ENCODE measurements around the gene KTI12. TPM values are rescaled to one million over a fixed set of nuclear protein-coding genes. Genes with fewer than 3 reads are reported as not detected.
"Not testable (repeated sequence)": the region's sequence is repeated elsewhere in the genome, so short reads cannot be mapped to it uniquely, and the experiment has no call there.

Gene KTI12
- total RNA-seq = 10 to 100 TPM; 13.4 to 14.0 TPM

- peak within 1 kb of the TSS; percentile 94 for H3K27ac Mint-ChIP-seq
- peaks cover 37% of the 10 kb centered on the region for H3K36me3 Mint-ChIP-seq (ENCODE audit: low read depth)
- no peaks in the 10 kb centered on the region for H3K27me3 Mint-ChIP-seq
- intact Hi-C loops (cut with micrococcal nuclease) = no loop called here
- DNase-seq = peak; percentile 93
- H3K4me3 Mint-ChIP-seq = peak within 1 kb of the TSS; percentile 91
- TF ChIP-seq CTCF (IDR thresholded peaks at IDR 0.05) = no peak
- CTCF ChIA-PET = interaction anchor here (0.8 to 2.0 kb wide), 2 partner anchors 20 to 136 kb away, joined by 3 to 4 read pairs; no protein-coding TSS in a partner anchor
- POLR2A ChIA-PET = interaction anchor here (0.6 to 3.8 kb wide), 11 partner anchors 10 to 171 kb away, joined by 3 to 24 read pairs (median 4); partner anchors contain the start of genes BTF3L4, TXNDC12 and ZFYVE9
- H3K9me3 Mint-ChIP-seq = no peaks in the 10 kb centered on the region
- ATAC-seq = peak; percentile 96
- H3K4me1 Mint-ChIP-seq (ENCODE audit: low read depth) = peaks cover 27% of the 10 kb centered on the region
Observed at GRCh38 chr1:52033190-52034049, at the start of gene KTI12. TSS of gene KTI12 (minus strand) at chr1:52033810. CDS start at chr1:52033761, 49 bp downstream.

GRCh38 chr1:52080014-52080415, 46.4 kb upstream of the KTI12 start:
- H3K27me3 Mint-ChIP-seq = no peaks in the 10 kb centered on the region

GRCh38 chr1:52077277-52077676, 43.7 kb upstream of the KTI12 start:
- not testable (repeated sequence) for H3K9me3 Mint-ChIP-seq

More at GRCh38 chr1:52080014-52080415, 46.4 kb upstream of the KTI12 start:
- ChIA-PET POLR2A (no interaction called here), CTCF (interaction anchor here (0.6 to 1.3 kb wide), 2 partner anchors 10 to 33 kb away, joined by 3 to 4 read pairs; no protein-coding TSS in a partner anchor)
- TF ChIP-seq CTCF (IDR thresholded peaks at IDR 0.05) = no peak
- DNase-seq (no peak), ATAC-seq (no peak)
- H3K4me1 Mint-ChIP-seq (ENCODE audit: low read depth) = peaks cover 6% of the 10 kb centered on the region
- intact Hi-C loops (cut with micrococcal nuclease) = no loop called here
- H3K9me3 Mint-ChIP-seq = no peaks in the 10 kb centered on the region
- H3K4me3 Mint-ChIP-seq = no peak overlapping the region
- no peak overlapping the region for H3K27ac Mint-ChIP-seq
- peaks cover 10% of the 10 kb centered on the region for H3K36me3 Mint-ChIP-seq (ENCODE audit: low read depth)

GRCh38 chr1:52072291-52072690, 38.7 kb upstream of the KTI12 start:
- no peak for TF ChIP-seq CTCF (IDR thresholded peaks at IDR 0.05)
- Mint-ChIP-seq H3K9me3 (no peaks in the 10 kb centered on the region), H3K27ac (no peak overlapping the region), H3K27me3 (no peaks in the 10 kb centered on the region), H3K4me1 (ENCODE audit: low read depth) (peaks cover 13% of the 10 kb centered on the region), H3K36me3 (ENCODE audit: low read depth) (peaks cover 26% of the 10 kb centered on the region), H3K4me3 (no peak overlapping the region)
- intact Hi-C loops (cut with micrococcal nuclease) = no loop called here
- ChIA-PET POLR2A (interaction anchor here (0.7 to 1.7 kb wide), 3 partner anchors 13 to 43 kb away, joined by 3 to 5 read pairs (median 4); partner anchors contain the start of gene KTI12), CTCF (no interaction called here)
- no peak for DNase-seq
- ATAC-seq = no peak

More at GRCh38 chr1:52077277-52077676, 43.7 kb upstream of the KTI12 start:
- H3K27me3 Mint-ChIP-seq; H3K4me3 Mint-ChIP-seq; H3K4me1 Mint-ChIP-seq (ENCODE audit: low read depth); CTCF ChIA-PET; intact Hi-C loops (cut with micrococcal nuclease); DNase-seq; H3K27ac Mint-ChIP-seq; ATAC-seq: not testable (repeated sequence)
- H3K36me3 Mint-ChIP-seq (ENCODE audit: low read depth) = peaks cover 14% of the 10 kb centered on the region
- POLR2A ChIA-PET = interaction anchor here (0.6 kb wide), 1 partner anchor 22 kb away, joined by 3 read pairs; the partner anchor contains the start of gene TXNDC12

GRCh38 chr1:52070704-52071103, 37.1 kb upstream of the KTI12 start:
- Mint-ChIP-seq H3K9me3 (no peaks in the 10 kb centered on the region), H3K27me3 (no peaks in the 10 kb centered on the region), H3K27ac (no peak overlapping the region), H3K4me1 (ENCODE audit: low read depth) (peaks cover 13% of the 10 kb centered on the region), H3K36me3 (ENCODE audit: low read depth) (peaks cover 28% of the 10 kb centered on the region), H3K4me3 (no peak overlapping the region)
- TF ChIP-seq CTCF (IDR thresholded peaks at IDR 0.05) = no peak
- CTCF ChIA-PET = no interaction called here
- POLR2A ChIA-PET = interaction anchor here (1.1 kb wide), 1 partner anchor 15 kb away, joined by 3 read pairs; the partner anchor contains the start of gene TXNDC12
- intact Hi-C loops (cut with micrococcal nuclease) = no loop called here
- DNase-seq (no peak), ATAC-seq (no peak)
